Measurements from ENCODE around the gene GMDS.

Gene GMDS

DNA sequence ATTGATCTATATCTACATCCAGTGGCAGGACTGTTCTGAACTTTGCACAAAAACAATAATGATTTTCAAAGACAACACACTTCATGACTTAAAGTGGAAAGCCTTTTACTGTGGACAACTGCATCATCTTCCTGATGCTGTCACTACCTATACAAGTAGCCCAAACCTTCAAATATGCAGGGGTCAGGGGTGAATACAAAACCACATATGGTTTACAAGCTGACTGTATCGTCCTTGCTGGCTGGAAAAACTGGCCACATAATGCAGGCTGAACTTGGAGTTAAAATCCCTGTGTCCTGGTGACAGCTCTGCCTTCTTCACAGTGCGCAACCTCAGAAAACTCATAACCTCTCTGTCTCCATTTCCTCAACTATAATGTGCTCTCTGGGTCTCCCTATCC lies 128.9 kb downstream of the GMDS start:
- no peak for DNase-seq (ENCODE audit: low read depth)
- H3K4me3 ChIP-seq (ENCODE audit: low read length) = no peak overlapping the region
- TF ChIP-seq, protein P1, sequence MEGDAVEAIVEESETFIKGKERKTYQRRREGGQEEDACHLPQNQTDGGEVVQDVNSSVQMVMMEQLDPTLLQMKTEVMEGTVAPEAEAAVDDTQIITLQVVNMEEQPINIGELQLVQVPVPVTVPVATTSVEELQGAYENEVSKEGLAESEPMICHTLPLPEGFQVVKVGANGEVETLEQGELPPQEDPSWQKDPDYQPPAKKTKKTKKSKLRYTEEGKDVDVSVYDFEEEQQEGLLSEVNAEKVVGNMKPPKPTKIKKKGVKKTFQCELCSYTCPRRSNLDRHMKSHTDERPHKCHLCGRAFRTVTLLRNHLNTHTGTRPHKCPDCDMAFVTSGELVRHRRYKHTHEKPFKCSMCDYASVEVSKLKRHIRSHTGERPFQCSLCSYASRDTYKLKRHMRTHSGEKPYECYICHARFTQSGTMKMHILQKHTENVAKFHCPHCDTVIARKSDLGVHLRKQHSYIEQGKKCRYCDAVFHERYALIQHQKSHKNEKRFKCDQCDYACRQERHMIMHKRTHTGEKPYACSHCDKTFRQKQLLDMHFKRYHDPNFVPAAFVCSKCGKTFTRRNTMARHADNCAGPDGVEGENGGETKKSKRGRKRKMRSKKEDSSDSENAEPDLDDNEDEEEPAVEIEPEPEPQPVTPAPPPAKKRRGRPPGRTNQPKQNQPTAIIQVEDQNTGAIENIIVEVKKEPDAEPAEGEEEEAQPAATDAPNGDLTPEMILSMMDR (IDR thresholded peaks at IDR 0.05; ENCODE audit: insufficient read depth, low read depth, low read length, missing control alignments) = no peak

DNA sequence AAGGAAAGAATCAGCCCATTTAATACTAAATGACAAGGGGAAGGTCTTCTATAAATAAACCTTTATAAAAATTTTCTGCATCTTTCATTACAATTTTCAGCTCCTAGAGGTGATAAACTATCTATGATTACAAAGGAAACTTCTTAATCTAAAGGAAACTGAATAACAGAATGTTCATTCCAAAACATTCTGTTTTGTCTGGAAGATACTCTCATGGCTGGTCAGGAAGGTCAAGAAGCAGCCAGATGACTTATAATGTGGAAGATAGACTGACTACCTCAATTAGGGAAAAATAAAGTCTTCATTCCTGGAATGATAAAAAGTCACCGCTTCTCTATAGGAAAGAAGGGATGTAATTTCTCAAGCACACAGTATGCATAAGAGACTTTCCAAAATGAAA lies 131.3 kb downstream of the GMDS start:
- TF ChIP-seq, protein P1 (IDR thresholded peaks at IDR 0.05; ENCODE audit: insufficient read depth, low read depth, low read length, missing control alignments) = no peak
- DNase-seq (ENCODE audit: low read depth) = no peak
- no peak overlapping the region for H3K4me3 ChIP-seq (ENCODE audit: low read length)

DNA sequence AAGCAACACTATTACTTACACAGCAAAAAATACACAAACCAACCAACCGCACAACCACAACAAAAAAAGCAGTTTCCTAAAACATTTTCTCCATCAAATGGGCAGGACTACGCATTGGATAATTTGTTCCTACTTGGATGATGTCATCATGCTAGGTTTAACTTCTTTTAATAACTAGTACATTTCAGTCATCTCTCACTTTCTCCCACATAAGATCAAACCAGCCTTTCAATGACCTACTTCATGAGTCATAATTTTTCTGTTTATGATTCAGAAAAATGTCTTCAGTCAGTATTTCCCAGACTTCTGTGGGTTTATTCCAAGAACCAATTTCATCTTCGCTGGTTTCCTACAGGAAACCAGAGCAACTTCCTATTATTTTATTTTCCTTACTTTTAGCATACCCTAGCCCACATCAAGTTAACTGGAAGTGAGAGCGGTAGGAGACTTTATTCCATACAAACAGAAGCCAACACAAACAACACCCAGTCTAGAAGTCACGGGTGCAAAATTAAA lies 134.2 kb downstream of the GMDS start:
- H3K4me3 ChIP-seq (ENCODE audit: low read length) = no peak overlapping the region
- TF ChIP-seq, protein P1 (IDR thresholded peaks at IDR 0.05; ENCODE audit: insufficient read depth, low read depth, low read length, missing control alignments) = no peak
- peak; percentile 83 for DNase-seq (ENCODE audit: low read depth)

DNA sequence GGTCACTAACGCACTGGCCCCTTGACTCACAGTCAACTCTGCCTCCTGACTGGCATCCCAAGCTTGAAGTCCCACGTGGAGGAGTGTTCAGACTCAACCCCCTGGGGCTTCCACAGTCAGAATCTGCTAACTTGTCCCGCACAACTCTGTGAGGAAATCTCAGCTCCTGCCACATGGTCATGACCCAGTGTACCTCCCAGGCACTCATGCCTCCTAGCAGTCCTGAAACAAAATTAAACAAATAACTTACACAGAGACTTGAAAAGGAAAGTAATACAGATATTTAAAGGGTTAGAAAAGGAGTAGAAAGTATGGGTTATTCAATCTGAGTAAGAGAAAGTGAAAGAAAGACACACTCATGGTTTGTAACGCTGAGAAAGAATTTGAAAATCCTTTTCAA lies 134.9 kb downstream of the GMDS start:
- DNase-seq (ENCODE audit: low read depth) = no peak
- no peak overlapping the region for H3K4me3 ChIP-seq (ENCODE audit: low read length)
- TF ChIP-seq, protein P1 (IDR thresholded peaks at IDR 0.05; ENCODE audit: insufficient read depth, low read depth, low read length, missing control alignments) = no peak

DNA sequence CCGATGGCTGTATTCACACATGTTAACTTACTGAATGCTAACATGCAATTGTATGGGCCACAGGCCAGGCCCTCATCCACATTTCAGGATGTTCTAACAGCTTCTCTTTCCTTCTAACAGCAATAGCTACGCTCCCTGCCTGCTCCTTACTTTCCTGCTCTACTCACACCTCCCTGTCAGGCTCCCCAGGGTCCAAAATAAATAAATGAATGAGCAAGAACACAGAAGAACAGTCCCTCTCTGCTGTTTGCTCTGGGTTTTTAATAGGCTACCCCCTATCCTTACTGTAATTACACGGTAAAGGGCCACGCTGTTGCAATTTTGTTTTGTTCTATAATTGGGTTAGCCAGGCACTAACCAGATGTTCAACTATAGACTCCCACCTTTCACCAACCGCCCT lies 135.6 kb downstream of the GMDS start:
- TF ChIP-seq, protein P1 (IDR thresholded peaks at IDR 0.05; ENCODE audit: insufficient read depth, low read depth, low read length, missing control alignments) = no peak
- no peak overlapping the region for H3K4me3 ChIP-seq (ENCODE audit: low read length)
- DNase-seq (ENCODE audit: low read depth) = no peak

DNA sequence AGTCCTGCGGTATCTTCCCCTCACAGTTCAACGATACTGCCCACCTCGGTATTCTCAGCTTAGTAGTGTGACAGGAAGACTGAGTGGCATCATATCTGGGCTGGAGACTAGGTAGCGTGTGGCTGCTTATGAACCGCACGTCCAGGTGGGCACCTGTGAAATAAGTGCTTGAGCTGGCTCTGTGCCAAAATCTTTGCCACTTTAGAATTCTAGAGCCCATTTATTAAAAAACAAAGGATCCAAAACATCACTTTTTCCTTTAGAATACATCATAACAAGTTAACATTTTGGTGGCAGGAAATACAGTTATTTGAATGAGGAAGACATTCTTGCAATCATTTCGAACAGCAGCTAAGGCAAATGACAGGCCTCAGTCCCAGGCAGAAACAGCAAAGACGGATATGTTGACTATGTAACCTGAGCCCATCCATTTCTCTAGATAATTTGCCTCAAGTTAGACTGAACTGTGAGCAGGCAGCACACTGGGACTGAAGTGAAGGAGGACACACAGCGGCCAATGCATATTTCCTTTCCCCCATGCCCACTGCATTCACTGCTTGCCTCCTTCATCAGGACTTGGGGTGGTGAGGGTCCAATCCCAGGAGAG lies 136.6 kb downstream of the GMDS start:
- H3K4me3 ChIP-seq (ENCODE audit: low read length) = no peak overlapping the region
- TF ChIP-seq, protein P1 (IDR thresholded peaks at IDR 0.05; ENCODE audit: insufficient read depth, low read depth, low read length, missing control alignments) = no peak

DNA sequence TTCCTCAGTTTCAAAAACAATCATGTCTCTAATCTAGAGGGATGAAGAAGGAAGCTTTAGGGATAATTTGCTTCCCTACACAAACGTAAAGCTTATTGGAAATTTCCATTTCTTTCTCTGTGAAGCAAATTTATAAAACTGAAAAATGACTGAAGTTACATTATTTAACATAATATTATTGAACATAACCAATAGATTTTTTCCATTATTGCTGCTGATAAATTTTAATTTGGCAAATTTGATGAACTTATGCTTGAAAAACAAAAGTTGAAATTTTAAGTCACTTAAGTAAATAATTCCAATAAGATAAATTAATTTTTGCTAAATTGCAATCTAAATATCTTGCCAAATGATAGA lies 140.9 kb downstream of the GMDS start:
- DNase-seq (ENCODE audit: low read depth) = no peak
- H3K4me3 ChIP-seq (ENCODE audit: low read length) = no peak overlapping the region
- TF ChIP-seq, protein P1 (IDR thresholded peaks at IDR 0.05; ENCODE audit: insufficient read depth, low read depth, low read length, missing control alignments) = no peak

More for the DNA sequence above, 136.6 kb downstream of the GMDS start:
- DNase-seq (ENCODE audit: low read depth) = no peak

Measured in epithelial cell of esophagus (primary cell).